ENCODE results near the gene FBXO24.

DNA sequence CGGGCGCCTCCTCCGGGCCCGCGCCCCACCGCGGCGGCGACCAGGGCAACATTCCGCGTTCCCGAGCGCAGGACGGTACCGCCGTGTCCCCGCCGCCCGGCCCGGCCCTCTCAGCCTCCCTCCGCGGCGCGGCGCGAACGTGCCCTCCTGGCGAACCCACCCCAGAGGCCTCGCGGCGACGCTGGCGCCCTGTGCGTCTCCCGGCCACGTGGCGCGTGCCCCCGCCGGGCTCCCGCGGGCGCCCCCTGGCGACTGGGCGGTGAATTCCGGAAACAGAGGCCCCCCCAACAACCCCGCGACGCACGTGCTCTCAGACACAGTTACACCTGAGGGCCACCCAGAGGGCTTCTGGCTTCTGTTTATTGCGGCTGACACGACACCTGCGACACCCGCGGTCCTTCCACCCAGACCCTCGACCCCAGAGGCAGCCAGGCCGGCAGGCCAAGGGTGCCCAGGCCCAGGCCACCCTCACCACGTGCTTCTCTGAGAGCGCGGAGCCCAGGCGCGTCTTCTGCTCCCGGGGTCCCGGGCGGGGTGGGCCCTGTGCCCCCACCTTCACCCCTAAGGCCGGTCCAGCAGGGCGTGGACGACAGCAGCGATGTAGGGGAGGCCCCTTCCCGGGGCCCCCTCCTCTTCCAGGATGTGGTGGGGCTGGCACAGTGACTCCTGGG, 12.3 kb upstream of the FBXO24 start, which contains the start of gene SAP25:
- TF ChIP-seq EZH2phosphoT487 (IDR thresholded peaks at IDR 0.05; ENCODE audit: borderline replicate concordance, low read depth, low read length) (no peak), CTCF (conservative IDR thresholded peaks at IDR 0.05; ENCODE audit: low read length) (no peak)
